ENCODE measurements around the gene RALB.

Gene RALB

GRCh38 chr2:120277505-120278205 is 25.0 kb downstream of the RALB start:
- H3K27me3 ChIP-seq (replicated peaks): no peaks in the 10 kb centered on the region
- H3K36me3 ChIP-seq (replicated peaks): peaks cover 2% of the 10 kb centered on the region
- no peak overlapping the region for H3K4me3 ChIP-seq (ENCODE audit: low read depth, low read length)
- in situ Hi-C loops (cut with HindIII; ENCODE audit: low pct_ligation_motif_present, low sequenced_read_pairs): no loop called here
- TF ChIP-seq CTCF (IDR thresholded peaks at IDR 0.05; ENCODE audit: low read depth, low read length, missing control alignments): no peak
- DNase-seq: no peak
- H3K27ac ChIP-seq: no peak overlapping the region

- in situ Hi-C loops (cut with HindIII; ENCODE audit: low pct_ligation_motif_present, low sequenced_read_pairs): no loop called here
- H3K27ac ChIP-seq: no peak overlapping the region
- H3K36me3 ChIP-seq (replicated peaks): peaks cover 2% of the 10 kb centered on the region
- DNase-seq: no peak
- no peaks in the 10 kb centered on the region for H3K27me3 ChIP-seq (replicated peaks)
- no peak overlapping the region for H3K4me3 ChIP-seq (ENCODE audit: low read depth, low read length)
- TF ChIP-seq CTCF (IDR thresholded peaks at IDR 0.05; ENCODE audit: low read depth, low read length, missing control alignments): no peak
These were observed 26.2 kb downstream of the RALB start for GRCh38 chr2:120278901-120279300.

- TF ChIP-seq CTCF (IDR thresholded peaks at IDR 0.05; ENCODE audit: low read depth, low read length, missing control alignments): no peak
- no peak overlapping the region for H3K4me3 ChIP-seq (ENCODE audit: low read depth, low read length)
- DNase-seq: no peak
- H3K36me3 ChIP-seq (replicated peaks): peaks cover 2% of the 10 kb centered on the region
- no peaks in the 10 kb centered on the region for H3K27me3 ChIP-seq (replicated peaks)
- no peak overlapping the region for H3K27ac ChIP-seq
- in situ Hi-C loops (cut with HindIII; ENCODE audit: low pct_ligation_motif_present, low sequenced_read_pairs): no loop called here
These were observed 27.1 kb downstream of the RALB start for GRCh38 chr2:120279708-120280107.

GRCh38 chr2:120283649-120284048 is 31.0 kb downstream of the RALB start:
- Histone ChIP-seq H3K36me3 (replicated peaks) (peaks cover 2% of the 10 kb centered on the region), H3K4me3 (ENCODE audit: low read depth, low read length) (no peak overlapping the region), H3K27ac (no peak overlapping the region), H3K27me3 (replicated peaks) (no peaks in the 10 kb centered on the region)
- TF ChIP-seq CTCF (IDR thresholded peaks at IDR 0.05; ENCODE audit: low read depth, low read length, missing control alignments): peak; percentile 65
- no peak for DNase-seq
- in situ Hi-C loops (cut with HindIII; ENCODE audit: low pct_ligation_motif_present, low sequenced_read_pairs): no loop called here

- in situ Hi-C loops (cut with HindIII; ENCODE audit: low pct_ligation_motif_present, low sequenced_read_pairs): no loop called here
- no peak overlapping the region for H3K27ac ChIP-seq
- H3K36me3 ChIP-seq (replicated peaks): peaks cover 7% of the 10 kb centered on the region
- no peak for TF ChIP-seq CTCF (IDR thresholded peaks at IDR 0.05; ENCODE audit: low read depth, low read length, missing control alignments)
- no peak overlapping the region for H3K4me3 ChIP-seq (ENCODE audit: low read depth, low read length)
- no peak for DNase-seq
- H3K27me3 ChIP-seq (replicated peaks): no peaks in the 10 kb centered on the region
These were observed 32.4 kb downstream of the RALB start for GRCh38 chr2:120285056-120285455.
